ENCODE measurements around the gene RFC3. TPM values are rescaled to one million over a fixed set of nuclear protein-coding genes. Genes with fewer than 3 reads are reported as not detected.

Gene RFC3
- total and polyA plus RNA-seq, 2 of the 13 experiments (the other 11 are each of a cell fraction or from before 2014, with no cell fraction given), result 16.0 to 55.7 TPM

- Histone ChIP-seq H3K4me3 (replicated peaks in 1 of 3; ENCODE audit: insufficient read depth in 1 of 3, low read depth in 2 of 3, low read length in 3 of 3) (no peak overlapping the region), H3K79me2 (ENCODE audit: insufficient read depth, low read length) (no peaks in the 10 kb centered on the region), H2AFZ (ENCODE audit: low read length) (no peak overlapping the region), H3K4me1 (ENCODE audit: insufficient read depth, low read length) (peaks cover 34% of the 10 kb centered on the region), H4K20me1 (ENCODE audit: insufficient read depth, low read length) (no peaks in the 10 kb centered on the region), H3K9me3 (ENCODE audit: low read length) (no peaks in the 10 kb centered on the region), H3K4me2 (ENCODE audit: low read depth, low read length) (no peak overlapping the region), H3K36me3 (replicated peaks in 1 of 2; ENCODE audit: control insufficient read depth in 1 of 2, insufficient read depth in 2 of 2, low read length in 2 of 2) (peaks cover 1 to 32% of the 10 kb centered on the region in 2 experiments; a peak in 4 of 5 replicates), H3K27me3 (ENCODE audit: control insufficient read depth in 1 of 2, insufficient read depth in 2 of 2, low read length in 2 of 2) (no peaks in the 10 kb centered on the region), H3K9ac (ENCODE audit: insufficient read depth, low read depth, low read length) (no peak overlapping the region), H3K27ac (ENCODE audit: extremely low read length, insufficient read depth, low read length) (no peak overlapping the region)
- FAIRE-seq, result no peak
- no TSS peak for BruUV-seq (replicated peaks)
- no peak for DNase-seq (ENCODE audit: low spot score)
- 98% methylated on average over 4 of the region's 4 CpGs for WGBS (ENCODE audit: low lambda C conversion rate)
- in situ Hi-C loops (cut with HindIII; ENCODE audit: extremely low pct_ligation_motif_present, low pct_unique_long_range_greater_than_20kb), result no loop called here
- ChIA-PET CTCF (ENCODE audit: low intra/inter-chr PET ratio, low total read pairs) (no interaction called here), POLR2A (no interaction called here)
- TF ChIP-seq CHCHD3 (CRISPR knock-in tag; IDR thresholded peaks at IDR 0.05) (no peak), YY1 (IDR thresholded peaks at IDR 0.05; ENCODE audit: insufficient read depth, insufficient replicate concordance, low read depth, low read length) (no peak), ZNF12 (CRISPR knock-in tag; IDR thresholded peaks at IDR 0.05) (no peak), ZNF639 (CRISPR knock-in tag; conservative IDR thresholded peaks at IDR 0.05) (no peak), ZBTB20 (CRISPR knock-in tag; IDR thresholded peaks at IDR 0.05; ENCODE audit: borderline replicate concordance, low read depth) (no peak), ZNF674 (CRISPR knock-in tag; IDR thresholded peaks at IDR 0.05; ENCODE audit: low read depth) (no peak), GLI4 (CRISPR knock-in tag; IDR thresholded peaks at IDR 0.05; ENCODE audit: borderline replicate concordance) (no peak), ZNF260 (CRISPR knock-in tag; IDR thresholded peaks at IDR 0.05; ENCODE audit: borderline replicate concordance, low read depth) (no peak), TSC22D2 (CRISPR knock-in tag; IDR thresholded peaks at IDR 0.05; ENCODE audit: borderline replicate concordance) (no peak)
- no peak for ATAC-seq
- intact Hi-C loops (cut with micrococcal nuclease; ENCODE audit: unreplicated experiment), result no loop called here
Measured at GRCh38 chr13:33842207-33842606, 24.3 kb downstream of the RFC3 start.
